DMS79 (cell line): ENCODE measurements around the gene ACTBL2.

ENCODE experiments used
- DNase-seq: peaks from one replicate; lab custom pipeline; 2025; lab: John Stamatoyannopoulos, UW

Gene ACTBL2

GRCh38 chr5:57448751-57449150 is 33.9 kb downstream of the ACTBL2 start:
- DNase-seq, result peak; percentile 8

GRCh38 chr5:57448287-57448686 is 34.3 kb downstream of the ACTBL2 start:
- DNase-seq, result no peak

- DNase-seq, result no peak
Measured at GRCh38 chr5:57447658-57448057, 35.0 kb downstream of the ACTBL2 start.

- no peak for DNase-seq
Measured at GRCh38 chr5:57446966-57447365, 35.6 kb downstream of the ACTBL2 start.

GRCh38 chr5:57445705-57446037 is 36.9 kb downstream of the ACTBL2 start:
- DNase-seq, result no peak

- DNase-seq, result no peak
Measured at GRCh38 chr5:57445006-57445704, 37.5 kb downstream of the ACTBL2 start.

- no peak for DNase-seq
Measured at GRCh38 chr5:57442080-57442839, 40.4 kb downstream of the ACTBL2 start.

GRCh38 chr5:57441557-57441956 is 41.1 kb downstream of the ACTBL2 start:
- no peak for DNase-seq

- DNase-seq, result no peak
Measured at GRCh38 chr5:57439601-57440000, 43.0 kb downstream of the ACTBL2 start.

GRCh38 chr5:57437976-57438805 is 44.4 kb downstream of the ACTBL2 start:
- DNase-seq, result no peak

- DNase-seq, result no peak
Measured at GRCh38 chr5:57436586-57436985, 46.0 kb downstream of the ACTBL2 start.

- DNase-seq, result no peak
Measured at GRCh38 chr5:57435701-57436134, 46.9 kb downstream of the ACTBL2 start.

GRCh38 chr5:57434683-57435082 is 47.9 kb downstream of the ACTBL2 start:
- DNase-seq, result no peak

- no peak for DNase-seq
Measured at GRCh38 chr5:57434227-57434640, 48.4 kb downstream of the ACTBL2 start.

GRCh38 chr5:57432876-57433275 is 49.7 kb downstream of the ACTBL2 start:
- DNase-seq, result no peak

GRCh38 chr5:57431759-57432158 is 50.9 kb downstream of the ACTBL2 start:
- peak; percentile 68 for DNase-seq
